Lower leg skin (tissue), 3 donors: Measurements from ENCODE around the gene DNAJA2.

Experiments used
- CTCF ChIP-seq, 3 donors: fragments of 450-650 bp; IDR thresholded peaks; one replicate each; pipeline ENCODE4 v1.5.1; 2016; ENCODE audit warnings: antibody characterized with exemption in 3 of 3, mild to moderate bottlenecking in 3 of 3, moderate library complexity in 2 of 3
- POLR2A ChIP-seq, 2 donors: fragments of 450-650 bp; IDR thresholded peaks; one replicate each; pipeline ENCODE4 v1.6.1; 2016 to 2017; ENCODE audit warnings: antibody characterized with exemption in 2 of 2, mild to moderate bottlenecking in 1 of 2, moderate library complexity in 1 of 2

GRCh38 chr16:46954562-46954961 lies 18.9 kb downstream of the DNAJA2 start:
- TF ChIP-seq CTCF (IDR thresholded peaks at IDR 0.05) (no peak), POLR2A (IDR thresholded peaks at IDR 0.05) (no peak)
